Activated T-cell treated with anti-CD3 and anti-CD28 coated beads, Interleukin-2, amount 50 U/mL, for 72 hours (primary cell): Measurements from ENCODE around the gene DEPDC5. TPM values are rescaled to one million over a fixed set of nuclear protein-coding genes. Genes with fewer than 3 reads are reported as not detected.
"Not testable (repeated sequence)": the region's sequence is repeated elsewhere in the genome, so short reads cannot be mapped to it uniquely, and the experiment has no call there.

Experiments
- ATAC-seq, 2 donors: fragments of 150-1000 bp; cut with Tn5 transposase; replicated peaks in 1 of 2; 2 replicates each; pipeline ENCODE4 v1.10.0; 2021; ENCODE audit warnings: moderate library complexity in 2 of 2, mild to moderate bottlenecking in 1 of 2
- DNase-seq, 2 donors: peaks; one replicate each; pipeline ENCODE4 v3.0.0; 2021 to 2022; ENCODE audit warnings: mixed read lengths in 1 of 2
- H3K27ac Mint-ChIP-seq: one replicate; pipeline ENCODE4 v1.8.0; 2022; ENCODE audit warnings: mild to moderate bottlenecking, moderate library complexity, mixed read lengths
- H3K27me3 Mint-ChIP-seq: one replicate; pipeline ENCODE4 v1.8.0; 2022; ENCODE audit warnings: low read depth, mixed read lengths
- H3K36me3 Mint-ChIP-seq, 2 donors: one replicate each; pipeline ENCODE4 v1.8.0; 2022; ENCODE audit warnings: mixed read lengths in 2 of 2, mild to moderate bottlenecking in 1 of 2; ENCODE audit not compliant: insufficient read depth in 2 of 2
- H3K4me1 Mint-ChIP-seq: one replicate; pipeline ENCODE4 v1.8.0; 2022; ENCODE audit warnings: low read depth, mixed read lengths
- H3K4me3 Mint-ChIP-seq, 2 donors: one replicate each; pipeline ENCODE4 v1.8.0; 2022; ENCODE audit warnings: mild to moderate bottlenecking in 2 of 2, mixed read lengths in 2 of 2, moderate library complexity in 2 of 2
- H3K9me3 Mint-ChIP-seq, 2 donors: one replicate each; pipeline ENCODE4 v1.8.0; 2022; ENCODE audit warnings: mixed read lengths in 2 of 2
- total RNA-seq, 2 donors: library from RNA; stranded (reverse); gene quantifications; one replicate each; pipeline ENCODE4 v1.2.3, GENCODE V29; 2022

The DEPDC5 gene
- total RNA-seq, 2 donors from 2014 or later = 34.1 to 38.1 TPM

GRCh38 chr22:31736458-31736857 lies 17.4 kb upstream of the DEPDC5 start:
- Mint-ChIP-seq H3K4me1 (peaks cover 33% of the 10 kb centered on the region), H3K27me3 (no peaks in the 10 kb centered on the region), H3K4me3 (no peak overlapping the region), H3K36me3 (peaks cover 8 to 20% of the 10 kb centered on the region in 2 donors), H3K9me3 (no peaks in the 10 kb centered on the region), H3K27ac (no peak overlapping the region)
- ATAC-seq (no peak), DNase-seq (no peak)

- peaks cover 8 to 20% of the 10 kb centered on the region in 2 donors for H3K36me3 Mint-ChIP-seq
These were observed 15.9 kb upstream of the DEPDC5 start for GRCh38 chr22:31737932-31738331.

GRCh38 chr22:31738566-31738965 lies 15.3 kb upstream of the DEPDC5 start:
- DNase-seq (no peak), ATAC-seq (peak in 1 of 2 donors; percentile 18)
- H3K36me3 Mint-ChIP-seq = peaks cover 7 to 16% of the 10 kb centered on the region in 2 donors
- no peaks in the 10 kb centered on the region for H3K27me3 Mint-ChIP-seq
- H3K27ac Mint-ChIP-seq = peak overlapping the region; percentile 93
- peaks cover 39% of the 10 kb centered on the region for H3K4me1 Mint-ChIP-seq
- peak overlapping the region in 1 of 2 donors; percentile 46 for H3K4me3 Mint-ChIP-seq
- H3K9me3 Mint-ChIP-seq = no peaks in the 10 kb centered on the region

More at GRCh38 chr22:31737932-31738331, 15.9 kb upstream of the DEPDC5 start:
- no peaks in the 10 kb centered on the region for H3K9me3 Mint-ChIP-seq
- ATAC-seq (peak in 1 of 2 donors; percentile 85), DNase-seq (no peak)
- peak overlapping the region; percentile 93 for H3K27ac Mint-ChIP-seq
- H3K4me3 Mint-ChIP-seq = peak overlapping the region in 1 of 2 donors; percentile 47
- peaks cover 43% of the 10 kb centered on the region for H3K4me1 Mint-ChIP-seq
- H3K27me3 Mint-ChIP-seq = no peaks in the 10 kb centered on the region

- ATAC-seq = no peak
- peak overlapping the region; percentile 8 for H3K27ac Mint-ChIP-seq
- peaks cover 32% of the 10 kb centered on the region for H3K4me1 Mint-ChIP-seq
- H3K27me3 Mint-ChIP-seq = no peaks in the 10 kb centered on the region
- no peak overlapping the region for H3K4me3 Mint-ChIP-seq
- no peak for DNase-seq
- peaks cover 1 to 9% of the 10 kb centered on the region in 2 donors for H3K36me3 Mint-ChIP-seq
- H3K9me3 Mint-ChIP-seq = no peaks in the 10 kb centered on the region
These were observed 14.0 kb upstream of the DEPDC5 start for GRCh38 chr22:31739795-31740201.

GRCh38 chr22:31740314-31740713 lies 13.5 kb upstream of the DEPDC5 start:
- not testable (repeated sequence) for H3K4me3 Mint-ChIP-seq, H3K9me3 Mint-ChIP-seq

GRCh38 chr22:31742115-31742514 lies 11.7 kb upstream of the DEPDC5 start:
- Mint-ChIP-seq H3K4me1 (peaks cover 32% of the 10 kb centered on the region), H3K4me3 (no peak overlapping the region), H3K9me3 (no peaks in the 10 kb centered on the region), H3K27ac (no peak overlapping the region), H3K27me3 (no peaks in the 10 kb centered on the region), H3K36me3 (peaks cover 1 to 7% of the 10 kb centered on the region in 2 donors)
- DNase-seq = no peak
- ATAC-seq = peak in 1 of 2 donors; percentile 26

More at GRCh38 chr22:31740314-31740713, 13.5 kb upstream of the DEPDC5 start:
- ATAC-seq, H3K27me3 Mint-ChIP-seq, H3K36me3 Mint-ChIP-seq, DNase-seq: not testable (repeated sequence)
- peaks cover 30% of the 10 kb centered on the region for H3K4me1 Mint-ChIP-seq
- peak overlapping the region; percentile 80 for H3K27ac Mint-ChIP-seq

GRCh38 chr22:31742682-31743081 lies 11.1 kb upstream of the DEPDC5 start:
- Mint-ChIP-seq H3K27ac (peak overlapping the region; percentile 43), H3K4me1 (peaks cover 36% of the 10 kb centered on the region), H3K4me3 (no peak overlapping the region), H3K9me3 (no peaks in the 10 kb centered on the region), H3K27me3 (no peaks in the 10 kb centered on the region), H3K36me3 (peaks cover 1 to 11% of the 10 kb centered on the region in 2 donors)
- DNase-seq (no peak), ATAC-seq (no peak)

GRCh38 chr22:31743871-31744270 lies 9.9 kb upstream of the DEPDC5 start:
- H3K27me3 Mint-ChIP-seq = no peaks in the 10 kb centered on the region

GRCh38 chr22:31747441-31747840 lies 6.4 kb upstream of the DEPDC5 start:
- peak overlapping the region; percentile 88 to 95 for H3K4me3 Mint-ChIP-seq
- H3K9me3 Mint-ChIP-seq = no peaks in the 10 kb centered on the region
- no peaks in the 10 kb centered on the region for H3K27me3 Mint-ChIP-seq
- peaks cover 0 to 11% of the 10 kb centered on the region in 2 donors for H3K36me3 Mint-ChIP-seq
- peak overlapping the region; percentile 84 for H3K27ac Mint-ChIP-seq
- H3K4me1 Mint-ChIP-seq = peaks cover 46% of the 10 kb centered on the region
- ATAC-seq (no peak), DNase-seq (no peak)

More at GRCh38 chr22:31743871-31744270, 9.9 kb upstream of the DEPDC5 start:
- no peak for DNase-seq
- ATAC-seq = no peak
- Mint-ChIP-seq H3K27ac (peak overlapping the region; percentile 57), H3K4me3 (no peak overlapping the region), H3K36me3 (peaks cover 1 to 11% of the 10 kb centered on the region in 2 donors), H3K9me3 (no peaks in the 10 kb centered on the region), H3K4me1 (peaks cover 37% of the 10 kb centered on the region)

- Mint-ChIP-seq H3K4me1 (peaks cover 50% of the 10 kb centered on the region), H3K27ac (peak overlapping the region; percentile 84), H3K36me3 (peaks cover 0 to 11% of the 10 kb centered on the region in 2 donors), H3K4me3 (peak overlapping the region; percentile 88 to 95), H3K27me3 (no peaks in the 10 kb centered on the region), H3K9me3 (no peaks in the 10 kb centered on the region)
- ATAC-seq = no peak
- no peak for DNase-seq
These were observed 5.3 kb upstream of the DEPDC5 start for GRCh38 chr22:31748490-31748889.

GRCh38 chr22:31749636-31750364 lies 4.0 kb upstream of the DEPDC5 start, which contains the start of gene PRR14L:
PRR14L (minus strand) TSS chr22:31750132; CDS start chr22:31738860, 11,272 bp downstream.
- Mint-ChIP-seq H3K9me3 (no peaks in the 10 kb centered on the region), H3K4me3 (peak within 1 kb of the TSS; percentile 88 to 95), H3K36me3 (peaks cover 4 to 8% of the 10 kb centered on the region in 2 donors), H3K27me3 (no peaks in the 10 kb centered on the region), H3K27ac (peak within 1 kb of the TSS; percentile 84), H3K4me1 (peaks cover 53% of the 10 kb centered on the region)
- DNase-seq = peak; percentile 99 to 100
- ATAC-seq = peak; percentile 75 to 79

- H3K4me1 Mint-ChIP-seq = peaks cover 60% of the 10 kb centered on the region
- ATAC-seq (no peak), DNase-seq (no peak)
- H3K27ac Mint-ChIP-seq = peak overlapping the region; percentile 84
- H3K27me3 Mint-ChIP-seq = no peaks in the 10 kb centered on the region
- peak overlapping the region; percentile 88 to 95 for H3K4me3 Mint-ChIP-seq
- no peaks in the 10 kb centered on the region for H3K9me3 Mint-ChIP-seq
- H3K36me3 Mint-ChIP-seq = peaks cover 4 to 8% of the 10 kb centered on the region in 2 donors
These were observed 3.2 kb upstream of the DEPDC5 start for GRCh38 chr22:31750365-31751284.
